ENCODE results near the gene SULT1E1.

DNA sequence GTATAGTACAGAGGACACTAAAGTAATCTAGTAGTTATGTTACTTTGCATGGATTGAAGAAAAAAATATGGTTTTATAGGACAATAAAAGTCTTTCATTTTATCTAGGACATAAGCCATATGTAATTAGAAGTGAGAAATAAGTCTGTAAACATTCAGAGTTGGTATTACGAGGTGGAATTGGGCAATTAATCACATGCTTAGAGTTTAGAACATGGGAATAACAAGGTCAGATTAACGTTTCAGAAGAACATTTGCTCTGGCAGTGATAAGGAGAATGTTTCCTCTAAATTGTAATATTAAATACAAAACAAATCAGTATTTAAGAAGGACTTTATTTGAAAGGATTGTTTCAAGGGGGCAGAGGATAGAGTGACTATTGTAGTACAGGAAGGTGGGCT lies 15.6 kb upstream of the SULT1E1 start:
- TF ChIP-seq, protein P1, sequence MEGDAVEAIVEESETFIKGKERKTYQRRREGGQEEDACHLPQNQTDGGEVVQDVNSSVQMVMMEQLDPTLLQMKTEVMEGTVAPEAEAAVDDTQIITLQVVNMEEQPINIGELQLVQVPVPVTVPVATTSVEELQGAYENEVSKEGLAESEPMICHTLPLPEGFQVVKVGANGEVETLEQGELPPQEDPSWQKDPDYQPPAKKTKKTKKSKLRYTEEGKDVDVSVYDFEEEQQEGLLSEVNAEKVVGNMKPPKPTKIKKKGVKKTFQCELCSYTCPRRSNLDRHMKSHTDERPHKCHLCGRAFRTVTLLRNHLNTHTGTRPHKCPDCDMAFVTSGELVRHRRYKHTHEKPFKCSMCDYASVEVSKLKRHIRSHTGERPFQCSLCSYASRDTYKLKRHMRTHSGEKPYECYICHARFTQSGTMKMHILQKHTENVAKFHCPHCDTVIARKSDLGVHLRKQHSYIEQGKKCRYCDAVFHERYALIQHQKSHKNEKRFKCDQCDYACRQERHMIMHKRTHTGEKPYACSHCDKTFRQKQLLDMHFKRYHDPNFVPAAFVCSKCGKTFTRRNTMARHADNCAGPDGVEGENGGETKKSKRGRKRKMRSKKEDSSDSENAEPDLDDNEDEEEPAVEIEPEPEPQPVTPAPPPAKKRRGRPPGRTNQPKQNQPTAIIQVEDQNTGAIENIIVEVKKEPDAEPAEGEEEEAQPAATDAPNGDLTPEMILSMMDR (IDR thresholded peaks at IDR 0.05 in 4 of 5, conservative IDR thresholded peaks at IDR 0.05 in 1 of 5) = no peak
- no peak for TF ChIP-seq POLR2A (IDR thresholded peaks at IDR 0.05)
